Stimulated activated naive B cell treated with anti-CD40 and anti-IgM and Interleukin-4, amounts not matched to agents 10 μg/mL and 1 μg/mL and 100 μg/mL, for 72 hours (primary cell): Measurements from ENCODE around the gene GPR21.

Experiments
- ATAC-seq, 2 donors: fragments of 150-1000 bp; cut with Tn5 transposase; replicated peaks; 2 replicates each; pipeline ENCODE4 v1.10.0; 2021; ENCODE audit warnings: moderate library complexity in 1 of 2
- DNase-seq: peaks from one replicate; pipeline ENCODE4 v3.0.0; 2021
- H3K27ac Mint-ChIP-seq: one replicate; pipeline ENCODE4 v1.8.0; 2022; ENCODE audit warnings: mild to moderate bottlenecking, mixed read lengths
- H3K27me3 Mint-ChIP-seq, 2 donors: one replicate each; pipeline ENCODE4 v1.8.0; 2022; ENCODE audit warnings: mixed read lengths in 2 of 2
- H3K36me3 Mint-ChIP-seq, 2 donors: one replicate each; pipeline ENCODE4 v1.8.0; 2022; ENCODE audit warnings: mixed read lengths in 2 of 2, mild to moderate bottlenecking in 1 of 2
- H3K4me1 Mint-ChIP-seq, 2 donors: one replicate each; pipeline ENCODE4 v1.8.0; 2022; ENCODE audit warnings: mixed read lengths in 2 of 2, mild to moderate bottlenecking in 1 of 2
- H3K4me3 Mint-ChIP-seq, 2 donors: one replicate each; pipeline ENCODE4 v1.8.0; 2022; ENCODE audit warnings: mild to moderate bottlenecking in 2 of 2, mixed read lengths in 2 of 2, moderate library complexity in 1 of 2
- H3K9me3 Mint-ChIP-seq, 2 donors: one replicate each; pipeline ENCODE4 v1.8.0; 2022; ENCODE audit warnings: mixed read lengths in 2 of 2, mild to moderate bottlenecking in 1 of 2

The GPR21 gene, protein sequence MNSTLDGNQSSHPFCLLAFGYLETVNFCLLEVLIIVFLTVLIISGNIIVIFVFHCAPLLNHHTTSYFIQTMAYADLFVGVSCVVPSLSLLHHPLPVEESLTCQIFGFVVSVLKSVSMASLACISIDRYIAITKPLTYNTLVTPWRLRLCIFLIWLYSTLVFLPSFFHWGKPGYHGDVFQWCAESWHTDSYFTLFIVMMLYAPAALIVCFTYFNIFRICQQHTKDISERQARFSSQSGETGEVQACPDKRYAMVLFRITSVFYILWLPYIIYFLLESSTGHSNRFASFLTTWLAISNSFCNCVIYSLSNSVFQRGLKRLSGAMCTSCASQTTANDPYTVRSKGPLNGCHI

GRCh38 chr9:123033352-123033751, at the start of gene GPR21:
TSS of gene GPR21 (plus strand) at chr9:123033667. CDS start at chr9:123034567, 900 bp downstream.
- DNase-seq (no peak), ATAC-seq (no peak)
- peak within 1 kb of the TSS; percentile 53 for H3K27ac Mint-ChIP-seq
- no peaks in the 10 kb centered on the region for H3K9me3 Mint-ChIP-seq
- peaks cover 39 to 55% of the 10 kb centered on the region in 2 donors for H3K36me3 Mint-ChIP-seq
- H3K27me3 Mint-ChIP-seq, result no peaks in the 10 kb centered on the region
- peak within 1 kb of the TSS; percentile 63 to 64 for H3K4me3 Mint-ChIP-seq
- peaks cover 31 to 60% of the 10 kb centered on the region in 2 donors for H3K4me1 Mint-ChIP-seq

DNA sequence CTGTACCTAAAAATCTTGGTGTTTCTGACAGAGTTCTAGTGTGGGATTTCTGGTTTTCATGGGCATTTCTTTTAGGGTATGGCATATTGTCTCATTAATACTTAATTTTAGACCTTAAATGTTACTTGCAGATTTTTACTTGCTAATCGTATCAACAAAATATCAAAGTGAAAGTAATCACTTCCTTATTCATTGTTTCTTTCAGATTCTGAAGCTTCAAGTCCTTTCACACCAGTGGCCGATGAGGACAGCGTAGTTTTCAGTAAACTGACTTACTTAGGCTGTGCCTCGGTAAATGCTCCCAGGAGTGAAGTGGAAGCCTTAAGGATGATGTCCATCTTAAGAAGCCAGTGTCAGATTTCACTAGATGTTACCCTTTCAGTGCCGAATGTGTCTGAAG, 47.5 kb upstream of the GPR21 start:
- no peaks in the 10 kb centered on the region for H3K9me3 Mint-ChIP-seq
- DNase-seq, result no peak
- no peak overlapping the region for H3K27ac Mint-ChIP-seq
- H3K27me3 Mint-ChIP-seq, result no peaks in the 10 kb centered on the region
- no peak overlapping the region for H3K4me3 Mint-ChIP-seq
- no peak for ATAC-seq
- peaks cover 0 to 3% of the 10 kb centered on the region in 2 donors for H3K4me1 Mint-ChIP-seq
- H3K36me3 Mint-ChIP-seq, result peaks cover 10 to 15% of the 10 kb centered on the region in 2 donors

DNA sequence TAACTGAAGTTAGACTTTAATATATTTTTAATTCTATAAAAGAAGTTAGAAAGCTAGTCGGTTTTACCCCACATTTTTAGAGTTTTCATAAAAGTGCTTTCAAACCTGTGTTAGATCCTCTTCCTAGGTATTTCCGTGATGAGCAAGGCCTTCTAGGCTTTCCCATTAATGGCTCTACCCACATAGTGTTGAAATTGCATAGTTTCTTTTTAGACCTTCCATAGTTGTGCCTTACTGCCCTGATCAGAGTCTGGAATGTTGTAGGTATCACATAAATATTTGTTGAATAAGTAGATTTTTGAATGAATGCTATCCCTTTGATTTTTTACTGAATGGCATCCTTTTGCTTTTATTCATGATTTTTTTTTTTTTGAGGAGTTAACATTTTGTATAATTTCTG, 45.3 kb upstream of the GPR21 start:
- H3K4me3 Mint-ChIP-seq, result no peak overlapping the region
- peaks cover 3 to 5% of the 10 kb centered on the region in 2 donors for H3K4me1 Mint-ChIP-seq
- no peaks in the 10 kb centered on the region for H3K9me3 Mint-ChIP-seq

DNA sequence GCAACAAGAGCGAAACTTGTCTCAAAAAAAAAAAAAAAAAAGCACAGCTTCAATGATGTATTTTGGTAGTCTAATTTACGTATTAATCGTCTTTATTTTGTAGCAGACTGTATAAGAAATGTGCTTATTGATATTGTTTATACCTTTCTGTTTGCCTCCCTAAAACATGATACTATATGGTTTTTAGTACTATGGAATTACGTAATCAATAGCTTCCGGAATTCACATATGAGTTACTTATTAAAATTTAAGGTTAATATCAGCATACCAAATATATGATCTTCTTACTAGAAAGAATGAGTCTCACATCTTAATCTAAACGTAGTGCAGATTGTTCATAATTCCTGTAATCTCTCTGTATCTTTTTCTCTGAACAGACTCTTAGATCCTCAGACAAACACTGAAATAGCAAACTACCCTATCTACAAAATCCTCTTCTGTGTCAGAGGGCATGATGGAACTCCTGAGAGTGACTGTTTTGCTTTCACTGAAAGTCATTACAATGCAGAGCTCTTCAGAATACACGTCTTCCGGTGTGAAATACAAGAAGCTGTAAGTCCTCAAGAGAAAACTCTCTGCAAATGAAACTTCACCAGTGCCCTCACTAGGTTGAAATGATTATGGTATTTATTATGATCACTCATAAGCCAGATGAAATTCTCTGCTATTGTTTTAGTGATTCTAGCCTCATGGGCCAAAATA, 44.4 kb upstream of the GPR21 start:
- H3K4me1 Mint-ChIP-seq, result peaks cover 3 to 5% of the 10 kb centered on the region in 2 donors
- no peaks in the 10 kb centered on the region for H3K27me3 Mint-ChIP-seq
- H3K4me3 Mint-ChIP-seq, result no peak overlapping the region
- no peak overlapping the region for H3K27ac Mint-ChIP-seq
- H3K36me3 Mint-ChIP-seq, result peaks cover 10 to 15% of the 10 kb centered on the region in 2 donors
- no peaks in the 10 kb centered on the region for H3K9me3 Mint-ChIP-seq
- DNase-seq, result no peak
- ATAC-seq, result peak; percentile 42 to 56

More for the DNA sequence above, 45.3 kb upstream of the GPR21 start:
- Mint-ChIP-seq H3K27me3 (no peaks in the 10 kb centered on the region), H3K27ac (no peak overlapping the region), H3K36me3 (peaks cover 10 to 15% of the 10 kb centered on the region in 2 donors)
- ATAC-seq (no peak), DNase-seq (no peak)

DNA sequence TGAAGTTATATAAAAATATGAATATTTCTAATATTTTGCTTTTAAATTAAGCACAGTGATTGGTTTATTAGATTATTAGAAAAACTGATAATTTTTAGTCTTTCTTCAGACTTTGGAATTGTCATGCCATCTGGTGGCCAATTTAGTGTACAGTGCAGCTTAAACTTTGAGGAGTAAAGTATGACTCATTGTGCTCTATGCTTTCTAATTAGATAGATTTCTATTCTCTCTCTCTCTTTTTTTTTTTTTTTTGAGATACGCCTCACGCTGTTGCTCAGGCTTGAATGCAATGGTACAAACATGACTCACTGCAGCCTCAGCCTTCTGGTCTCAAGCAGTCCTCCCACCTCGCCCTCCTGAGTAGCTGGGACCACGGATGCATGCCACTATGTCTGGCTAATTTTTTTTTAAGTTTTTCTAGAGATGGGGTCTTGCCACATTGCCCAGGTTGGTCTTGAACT, 42.1 kb upstream of the GPR21 start:
- no peak overlapping the region for H3K4me3 Mint-ChIP-seq
- no peaks in the 10 kb centered on the region for H3K9me3 Mint-ChIP-seq
- H3K4me1 Mint-ChIP-seq, result peaks cover 2 to 5% of the 10 kb centered on the region in 2 donors
- no peaks in the 10 kb centered on the region for H3K27me3 Mint-ChIP-seq
- DNase-seq (no peak), ATAC-seq (peak; percentile 80)
- peaks cover 7 to 8% of the 10 kb centered on the region in 2 donors for H3K36me3 Mint-ChIP-seq
- no peak overlapping the region for H3K27ac Mint-ChIP-seq

GRCh38 chr9:122996586-122996985, 36.9 kb upstream of the GPR21 start:
- H3K9me3 Mint-ChIP-seq, result no peaks in the 10 kb centered on the region

DNA sequence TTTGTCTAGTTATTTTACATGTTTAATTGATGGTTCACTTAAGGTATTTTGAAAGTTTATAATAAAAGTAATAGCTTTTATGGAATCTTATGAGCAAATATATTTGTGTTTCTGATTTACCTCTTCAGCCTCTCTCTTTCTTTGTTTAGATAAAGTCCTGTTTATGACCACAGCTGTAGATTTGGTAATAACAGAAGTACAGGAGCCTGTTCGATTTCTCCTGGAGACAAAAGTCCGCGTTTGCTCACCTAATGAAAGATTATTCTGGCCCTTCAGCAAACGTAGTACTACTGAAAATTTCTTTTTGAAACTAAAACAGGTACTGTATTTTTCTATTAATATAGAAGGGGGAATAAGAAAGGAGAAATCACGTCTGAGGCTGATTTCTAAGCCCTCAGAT, 35.0 kb upstream of the GPR21 start:
- Mint-ChIP-seq H3K36me3 (peaks cover 30 to 31% of the 10 kb centered on the region in 2 donors), H3K4me1 (peaks cover 2 to 6% of the 10 kb centered on the region in 2 donors), H3K9me3 (no peaks in the 10 kb centered on the region), H3K4me3 (no peak overlapping the region), H3K27me3 (no peaks in the 10 kb centered on the region), H3K27ac (no peak overlapping the region)
- no peak for DNase-seq
- no peak for ATAC-seq

More at GRCh38 chr9:122996586-122996985, 36.9 kb upstream of the GPR21 start:
- Mint-ChIP-seq H3K27me3 (no peaks in the 10 kb centered on the region), H3K36me3 (peaks cover 23 to 26% of the 10 kb centered on the region in 2 donors), H3K4me1 (peaks cover 0 to 2% of the 10 kb centered on the region in 2 donors), H3K27ac (no peak overlapping the region), H3K4me3 (no peak overlapping the region)
- ATAC-seq, result no peak
- no peak for DNase-seq

GRCh38 chr9:123000371-123001068, 32.9 kb upstream of the GPR21 start:
- H3K27me3 Mint-ChIP-seq, result no peaks in the 10 kb centered on the region
- no peak overlapping the region for H3K4me3 Mint-ChIP-seq
- H3K27ac Mint-ChIP-seq, result no peak overlapping the region
- DNase-seq (no peak), ATAC-seq (no peak)
- peaks cover 33 to 37% of the 10 kb centered on the region in 2 donors for H3K36me3 Mint-ChIP-seq
- peaks cover 2 to 6% of the 10 kb centered on the region in 2 donors for H3K4me1 Mint-ChIP-seq
- H3K9me3 Mint-ChIP-seq, result no peaks in the 10 kb centered on the region

DNA sequence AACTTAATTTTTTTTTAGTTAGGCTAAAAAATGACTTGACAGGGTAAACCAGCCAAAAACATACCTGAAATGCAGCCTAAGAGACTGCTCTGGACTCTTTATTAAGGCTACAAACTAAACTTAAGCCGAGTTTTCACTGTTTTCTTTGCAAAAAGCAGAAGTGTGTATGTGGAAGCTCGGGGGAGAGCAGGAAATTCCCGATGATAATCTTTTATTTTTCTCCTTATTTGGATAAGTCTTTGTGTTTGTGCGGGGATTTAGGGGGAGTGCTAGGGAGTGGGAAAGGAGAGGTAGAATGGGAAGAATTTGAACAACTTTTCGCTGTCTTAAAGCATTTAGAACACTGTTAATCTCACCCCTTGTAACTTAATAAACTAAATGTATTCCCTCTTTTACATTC, 30.7 kb upstream of the GPR21 start:
- no peak overlapping the region for H3K4me3 Mint-ChIP-seq
- H3K27me3 Mint-ChIP-seq, result no peaks in the 10 kb centered on the region
- H3K36me3 Mint-ChIP-seq, result peaks cover 32 to 34% of the 10 kb centered on the region in 2 donors
- DNase-seq, result no peak
- H3K9me3 Mint-ChIP-seq, result no peaks in the 10 kb centered on the region
- peak overlapping the region; percentile 84 for H3K27ac Mint-ChIP-seq
- ATAC-seq, result no peak
- H3K4me1 Mint-ChIP-seq, result peaks cover 2 to 6% of the 10 kb centered on the region in 2 donors

- DNase-seq (no peak), ATAC-seq (no peak)
- Mint-ChIP-seq H3K4me3 (no peak overlapping the region), H3K9me3 (no peaks in the 10 kb centered on the region), H3K4me1 (peaks cover 2 to 6% of the 10 kb centered on the region in 2 donors), H3K27ac (no peak overlapping the region), H3K27me3 (no peaks in the 10 kb centered on the region), H3K36me3 (peaks cover 32 to 38% of the 10 kb centered on the region in 2 donors)
These were observed 30.0 kb upstream of the GPR21 start for GRCh38 chr9:123003466-123003865.

DNA sequence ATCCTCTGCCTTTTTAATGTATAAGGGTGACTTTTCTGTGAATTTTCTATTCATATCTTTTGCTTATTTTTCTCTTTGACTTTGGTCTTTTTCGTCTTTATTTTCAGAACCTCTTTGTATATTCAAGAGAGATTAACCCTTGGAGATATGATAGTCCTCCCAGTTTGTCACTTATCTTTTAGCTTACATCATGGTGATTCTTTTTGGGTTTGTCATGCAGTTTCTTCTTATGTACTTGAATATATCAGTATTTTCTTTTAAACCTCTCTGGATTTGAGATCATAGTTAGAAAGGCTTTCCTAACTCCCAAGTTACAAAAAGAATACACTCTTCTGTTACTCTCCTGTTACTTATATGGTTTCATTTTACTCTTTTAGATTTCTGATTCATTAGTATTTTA, 27.5 kb upstream of the GPR21 start:
- Mint-ChIP-seq H3K27me3 (no peaks in the 10 kb centered on the region), H3K4me1 (peaks cover 2 to 6% of the 10 kb centered on the region in 2 donors), H3K4me3 (no peak overlapping the region), H3K36me3 (peaks cover 18 to 21% of the 10 kb centered on the region in 2 donors), H3K9me3 (no peaks in the 10 kb centered on the region), H3K27ac (no peak overlapping the region)
- no peak for ATAC-seq
- no peak for DNase-seq

- no peak overlapping the region for H3K4me3 Mint-ChIP-seq
- H3K9me3 Mint-ChIP-seq, result no peaks in the 10 kb centered on the region
- H3K27ac Mint-ChIP-seq, result no peak overlapping the region
- DNase-seq (no peak), ATAC-seq (no peak)
- peaks cover 2 to 6% of the 10 kb centered on the region in 2 donors for H3K4me1 Mint-ChIP-seq
- H3K36me3 Mint-ChIP-seq, result peaks cover 25 to 29% of the 10 kb centered on the region in 2 donors
- no peaks in the 10 kb centered on the region for H3K27me3 Mint-ChIP-seq
These were observed 26.2 kb upstream of the GPR21 start for GRCh38 chr9:123007269-123007668.

DNA sequence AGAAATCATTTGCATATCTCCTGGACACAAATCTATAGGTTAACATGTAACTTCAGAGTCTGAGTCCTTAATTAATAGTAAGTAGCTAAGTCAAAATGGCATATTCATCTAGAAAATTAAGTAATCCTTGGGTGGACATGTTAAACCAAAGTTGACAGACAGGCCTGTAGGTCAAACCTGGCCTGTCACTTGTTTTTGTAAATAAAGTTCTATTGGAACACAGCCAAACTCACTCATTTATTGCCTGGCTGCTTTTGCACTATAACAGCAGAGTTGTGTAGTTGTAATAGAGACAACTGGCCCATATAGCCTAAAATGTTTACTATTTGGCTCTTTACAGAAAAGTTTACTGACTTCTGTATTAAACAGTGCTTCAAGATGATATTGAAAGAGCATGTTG, 24.6 kb upstream of the GPR21 start:
- Mint-ChIP-seq H3K4me3 (no peak overlapping the region), H3K27ac (no peak overlapping the region)

GRCh38 chr9:123011380-123011779, 22.1 kb upstream of the GPR21 start:
- H3K4me1 Mint-ChIP-seq, result no peaks in the 10 kb centered on the region
- no peak for DNase-seq
- no peak overlapping the region for H3K4me3 Mint-ChIP-seq
- H3K27me3 Mint-ChIP-seq, result no peaks in the 10 kb centered on the region
- H3K9me3 Mint-ChIP-seq, result no peaks in the 10 kb centered on the region
- ATAC-seq, result no peak
- H3K27ac Mint-ChIP-seq, result no peak overlapping the region
- H3K36me3 Mint-ChIP-seq, result peaks cover 41 to 44% of the 10 kb centered on the region in 2 donors

More for the DNA sequence above, 24.6 kb upstream of the GPR21 start:
- Mint-ChIP-seq H3K36me3 (peaks cover 33 to 40% of the 10 kb centered on the region in 2 donors), H3K9me3 (no peaks in the 10 kb centered on the region), H3K27me3 (no peaks in the 10 kb centered on the region), H3K4me1 (no peaks in the 10 kb centered on the region)
- DNase-seq, result no peak
- ATAC-seq, result no peak
